Nephron progenitor cell (in vitro differentiated cells): Measurements from ENCODE around the gene FGF9.

ENCODE experiments used
- DNase-seq: peaks from one replicate; pipeline ENCODE4 v3.0.0; 2021
- H3K27ac Mint-ChIP-seq: 2 replicates; pipeline ENCODE4 v1.8.0; 2021; ENCODE audit warnings: mild to moderate bottlenecking, moderate library complexity, mixed read lengths
- H3K27me3 Mint-ChIP-seq: 2 replicates; pipeline ENCODE4 v1.8.0; 2021; ENCODE audit warnings: mild to moderate bottlenecking, low read depth, mixed read lengths; ENCODE audit not compliant: poor library complexity
- H3K36me3 Mint-ChIP-seq: 2 replicates; pipeline ENCODE4 v1.8.0; 2021; ENCODE audit warnings: low read depth, mixed read lengths
- H3K4me1 Mint-ChIP-seq: 2 replicates; pipeline ENCODE4 v1.8.0; 2021; ENCODE audit warnings: mixed read lengths
- H3K4me3 Mint-ChIP-seq: 2 replicates; pipeline ENCODE4 v1.8.0; 2021; ENCODE audit warnings: mild to moderate bottlenecking, moderate library complexity, mixed read lengths
- H3K9me3 Mint-ChIP-seq: 2 replicates; pipeline ENCODE4 v1.8.0; 2021; ENCODE audit warnings: mild to moderate bottlenecking, moderate library complexity, mixed read lengths
- TF ChIP-seq, protein P1 (sequence below): fragments of 200-600 bp; sonication (generic); IDR thresholded peaks from 2 replicates; pipeline ENCODE4 v1.5.0; 2021; ENCODE audit warnings: antibody characterized with exemption

Gene FGF9

DNA sequence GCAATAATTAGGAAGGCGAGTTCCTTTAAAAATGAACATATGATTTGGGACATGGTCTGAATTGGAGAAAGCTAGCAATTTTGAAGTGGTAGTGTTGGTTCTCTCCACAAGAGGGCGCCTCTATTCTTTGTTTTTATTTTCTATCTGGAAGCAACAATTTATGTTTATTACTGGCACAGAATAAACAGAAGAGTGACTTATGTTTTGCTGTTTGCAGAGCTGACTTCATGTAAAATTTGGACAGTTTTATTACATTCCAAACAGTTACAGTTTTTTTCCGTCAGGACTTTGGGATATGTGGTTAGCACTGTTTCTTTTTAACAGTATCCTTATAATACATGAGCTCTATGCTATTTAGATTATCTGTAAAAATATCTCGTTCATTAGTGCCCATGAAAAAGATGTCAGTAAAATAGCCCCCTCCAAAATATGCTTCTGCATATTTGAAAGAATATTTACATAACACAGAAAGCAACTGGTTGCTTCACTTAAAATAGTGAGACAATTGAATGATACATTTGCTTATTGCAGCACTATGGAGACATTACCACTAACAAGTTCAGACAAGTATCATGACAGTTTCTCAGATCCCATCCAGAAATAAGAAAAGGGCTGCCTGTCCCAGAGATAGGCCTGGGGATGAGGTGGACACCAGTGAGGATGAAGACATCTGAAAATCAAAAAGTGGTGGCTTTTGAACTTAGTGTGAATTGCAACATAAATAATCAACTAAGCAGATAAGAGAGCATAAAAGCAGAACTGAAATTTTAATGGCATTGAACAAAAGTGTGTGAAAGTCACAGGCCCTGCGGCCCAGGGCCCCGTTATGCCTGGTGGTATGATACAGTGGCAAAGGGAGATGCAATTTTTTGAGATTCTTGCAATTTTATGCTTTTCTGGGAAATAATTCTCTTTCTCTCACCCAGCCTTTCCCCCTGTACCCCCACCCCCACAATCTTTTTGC, 32.3 kb upstream of the FGF9 start:
- peaks cover 3% of the 10 kb centered on the region for H3K36me3 Mint-ChIP-seq
- H3K9me3 Mint-ChIP-seq, result peaks cover 6% of the 10 kb centered on the region
- no peaks in the 10 kb centered on the region for H3K27me3 Mint-ChIP-seq
- DNase-seq, result peak; percentile 44
- no peak overlapping the region for H3K27ac Mint-ChIP-seq
- H3K4me1 Mint-ChIP-seq, result peaks cover 29% of the 10 kb centered on the region
- H3K4me3 Mint-ChIP-seq, result no peak overlapping the region
- TF ChIP-seq, protein P1, sequence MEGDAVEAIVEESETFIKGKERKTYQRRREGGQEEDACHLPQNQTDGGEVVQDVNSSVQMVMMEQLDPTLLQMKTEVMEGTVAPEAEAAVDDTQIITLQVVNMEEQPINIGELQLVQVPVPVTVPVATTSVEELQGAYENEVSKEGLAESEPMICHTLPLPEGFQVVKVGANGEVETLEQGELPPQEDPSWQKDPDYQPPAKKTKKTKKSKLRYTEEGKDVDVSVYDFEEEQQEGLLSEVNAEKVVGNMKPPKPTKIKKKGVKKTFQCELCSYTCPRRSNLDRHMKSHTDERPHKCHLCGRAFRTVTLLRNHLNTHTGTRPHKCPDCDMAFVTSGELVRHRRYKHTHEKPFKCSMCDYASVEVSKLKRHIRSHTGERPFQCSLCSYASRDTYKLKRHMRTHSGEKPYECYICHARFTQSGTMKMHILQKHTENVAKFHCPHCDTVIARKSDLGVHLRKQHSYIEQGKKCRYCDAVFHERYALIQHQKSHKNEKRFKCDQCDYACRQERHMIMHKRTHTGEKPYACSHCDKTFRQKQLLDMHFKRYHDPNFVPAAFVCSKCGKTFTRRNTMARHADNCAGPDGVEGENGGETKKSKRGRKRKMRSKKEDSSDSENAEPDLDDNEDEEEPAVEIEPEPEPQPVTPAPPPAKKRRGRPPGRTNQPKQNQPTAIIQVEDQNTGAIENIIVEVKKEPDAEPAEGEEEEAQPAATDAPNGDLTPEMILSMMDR, result peak; percentile 86

DNA sequence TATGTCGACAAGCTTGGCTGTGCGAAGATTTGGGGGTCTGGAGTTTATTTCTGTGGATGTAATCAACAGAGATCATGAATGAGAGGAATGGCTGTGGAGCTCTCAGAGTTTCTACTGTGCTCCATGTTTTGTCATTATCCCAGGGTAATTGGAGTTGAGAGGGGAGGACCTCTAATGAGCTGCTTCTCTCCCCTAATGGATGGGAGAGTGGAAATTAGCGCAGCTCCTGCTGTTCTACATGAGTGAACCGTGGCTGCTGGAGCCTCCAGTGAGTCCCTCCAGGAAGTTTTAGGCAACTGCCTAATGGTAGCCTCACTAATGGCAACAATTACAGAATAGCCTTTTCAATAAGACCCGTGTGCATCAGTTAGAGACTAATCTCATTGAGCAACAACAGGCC, 31.3 kb upstream of the FGF9 start:
- peaks cover 29% of the 10 kb centered on the region for H3K4me1 Mint-ChIP-seq
- H3K4me3 Mint-ChIP-seq, result no peak overlapping the region
- H3K27ac Mint-ChIP-seq, result no peak overlapping the region
- peaks cover 5% of the 10 kb centered on the region for H3K36me3 Mint-ChIP-seq
- H3K27me3 Mint-ChIP-seq, result no peaks in the 10 kb centered on the region
- DNase-seq, result no peak
- peaks cover 7% of the 10 kb centered on the region for H3K9me3 Mint-ChIP-seq
- TF ChIP-seq, protein P1, result no peak

DNA sequence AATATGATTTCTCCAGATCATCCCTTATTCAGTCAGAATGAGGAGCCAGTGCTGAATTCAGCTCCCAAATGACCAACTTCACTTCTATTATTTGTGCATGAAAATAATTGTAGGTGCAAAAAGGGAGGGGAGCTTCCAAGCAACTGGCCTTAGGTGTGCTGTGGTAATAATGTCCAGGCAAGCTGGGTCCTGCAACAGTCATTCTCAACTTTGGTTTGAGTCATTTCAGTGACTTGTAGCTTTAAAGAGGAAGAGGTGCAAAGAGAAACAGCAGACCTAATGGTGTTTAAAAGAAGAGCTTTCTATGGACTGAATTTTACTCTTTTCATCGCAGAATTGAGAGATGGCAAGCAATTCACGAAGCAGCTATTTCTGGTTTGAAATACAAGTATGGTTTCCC, 29.2 kb upstream of the FGF9 start:
- no peak overlapping the region for H3K4me3 Mint-ChIP-seq
- TF ChIP-seq, protein P1, result no peak
- DNase-seq, result no peak
- H3K36me3 Mint-ChIP-seq, result peaks cover 5% of the 10 kb centered on the region
- peaks cover 4% of the 10 kb centered on the region for H3K9me3 Mint-ChIP-seq
- peaks cover 29% of the 10 kb centered on the region for H3K4me1 Mint-ChIP-seq
- no peaks in the 10 kb centered on the region for H3K27me3 Mint-ChIP-seq
- H3K27ac Mint-ChIP-seq, result no peak overlapping the region

DNA sequence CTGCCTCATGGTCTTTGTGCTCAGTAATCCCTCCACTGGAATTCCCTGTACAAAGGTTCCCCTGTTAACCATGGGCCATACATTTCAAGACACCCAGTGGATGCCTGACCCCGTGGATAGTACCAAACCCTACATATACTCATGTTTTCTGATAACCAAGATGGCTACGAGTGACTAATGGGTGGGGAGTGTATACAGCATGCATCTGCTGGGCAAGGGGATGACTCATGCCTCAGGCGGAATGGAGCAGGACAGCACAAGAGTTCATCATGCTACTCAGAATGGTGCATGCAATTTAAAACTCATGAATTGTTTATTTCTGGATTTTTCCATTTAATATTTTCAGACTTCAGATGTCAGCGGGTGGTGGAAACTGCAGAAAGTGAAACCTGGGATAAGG, 13.3 kb upstream of the FGF9 start:
- peaks cover 67% of the 10 kb centered on the region for H3K9me3 Mint-ChIP-seq

DNA sequence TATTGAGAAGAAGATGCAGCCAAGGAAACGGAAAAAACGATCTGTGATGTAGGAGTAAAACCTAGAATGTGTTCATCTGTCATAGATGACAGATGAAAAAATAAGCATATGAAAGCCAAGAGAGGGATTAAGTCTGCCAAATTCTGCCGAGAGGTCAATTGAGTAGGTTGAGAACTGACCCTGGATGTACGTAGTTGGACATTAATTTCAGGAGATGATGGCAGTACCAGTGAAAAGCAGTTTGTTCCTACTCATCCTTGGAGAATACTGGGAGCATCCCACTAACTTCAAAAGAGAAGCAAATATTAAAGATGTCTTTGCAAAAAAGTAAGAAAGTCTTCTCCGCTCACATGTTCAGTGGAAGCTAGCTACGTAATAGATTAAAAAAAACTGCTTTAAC, 11.8 kb upstream of the FGF9 start:
- H3K27ac Mint-ChIP-seq, result no peak overlapping the region
- peaks cover 9% of the 10 kb centered on the region for H3K27me3 Mint-ChIP-seq
- H3K36me3 Mint-ChIP-seq, result peaks cover 65% of the 10 kb centered on the region
- no peak overlapping the region for H3K4me3 Mint-ChIP-seq
- DNase-seq, result no peak
- H3K9me3 Mint-ChIP-seq, result peaks cover 53% of the 10 kb centered on the region
- TF ChIP-seq, protein P1, result no peak
- no peaks in the 10 kb centered on the region for H3K4me1 Mint-ChIP-seq

More for the DNA sequence above, 13.3 kb upstream of the FGF9 start:
- Mint-ChIP-seq H3K4me1 (no peaks in the 10 kb centered on the region), H3K27me3 (peaks cover 9% of the 10 kb centered on the region), H3K4me3 (no peak overlapping the region), H3K36me3 (peaks cover 80% of the 10 kb centered on the region), H3K27ac (peak overlapping the region; percentile 27)
- no peak for DNase-seq
- TF ChIP-seq, protein P1, result no peak
